GM19238 (cell line): ENCODE data around the gene PUS7.
"Not testable (repeated sequence)": the region's sequence is repeated elsewhere in the genome, so short reads cannot be mapped to it uniquely, and the experiment has no call there.

ENCODE experiments used
- DNase-seq: peaks from one replicate; pipeline ENCODE4 v3.0.0; 2011; ENCODE audit warnings: low spot score; ENCODE audit not compliant: insufficient read length

Gene PUS7

GRCh38 chr7:105448181-105448580, 73.9 kb downstream of the PUS7 start:
- DNase-seq: peak; percentile 13

- DNase-seq: no peak
These were observed 77.6 kb downstream of the PUS7 start for GRCh38 chr7:105444342-105444987.

DNA sequence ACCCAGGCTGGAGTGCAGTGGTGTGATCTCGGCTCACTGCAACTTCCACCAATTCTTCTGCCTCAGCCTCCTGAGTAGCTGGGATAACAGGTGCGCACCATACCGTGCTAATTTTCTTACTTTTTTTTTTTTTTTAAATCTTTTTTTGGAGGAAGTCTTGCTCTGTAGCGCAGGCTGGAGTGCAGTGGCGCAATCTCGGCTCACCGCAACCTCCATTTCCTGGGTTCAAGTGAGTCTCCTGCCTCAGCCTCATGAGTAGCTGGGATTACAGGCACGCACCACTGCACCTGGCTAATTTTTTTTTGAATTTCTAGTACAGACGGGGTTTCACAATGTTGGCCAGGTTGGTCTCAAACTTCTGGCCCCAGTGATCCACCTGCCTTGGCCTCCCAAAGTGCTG, 79.9 kb downstream of the PUS7 start:
- not testable (repeated sequence) for DNase-seq

- DNase-seq: no peak
These were observed 82.7 kb downstream of the PUS7 start for GRCh38 chr7:105439174-105439893.

- no peak for DNase-seq
These were observed 83.3 kb downstream of the PUS7 start for GRCh38 chr7:105438847-105439173.

DNA sequence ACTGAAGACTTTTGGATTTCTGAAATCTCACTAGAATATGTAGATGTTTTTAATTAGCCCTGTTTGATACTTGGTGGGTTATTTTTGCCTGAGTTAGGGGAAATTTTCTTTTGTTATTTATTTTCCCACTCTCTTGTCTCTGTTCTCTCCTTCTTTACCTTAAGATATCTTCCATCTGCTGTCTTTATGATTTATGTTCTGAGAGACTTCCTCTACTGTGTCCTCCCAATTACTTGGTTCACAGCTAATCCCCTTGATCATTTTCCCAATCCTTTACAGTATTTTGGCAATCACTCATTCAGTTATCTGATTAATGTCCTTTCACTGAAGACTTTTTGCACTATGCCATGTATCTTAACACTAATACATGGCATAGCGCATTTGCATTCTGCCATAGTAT, 83.8 kb downstream of the PUS7 start:
- no peak for DNase-seq

GRCh38 chr7:105437356-105437755, 84.7 kb downstream of the PUS7 start:
- DNase-seq: not testable (repeated sequence)

- DNase-seq: no peak
These were observed 92.1 kb downstream of the PUS7 start for GRCh38 chr7:105429746-105430612.

DNA sequence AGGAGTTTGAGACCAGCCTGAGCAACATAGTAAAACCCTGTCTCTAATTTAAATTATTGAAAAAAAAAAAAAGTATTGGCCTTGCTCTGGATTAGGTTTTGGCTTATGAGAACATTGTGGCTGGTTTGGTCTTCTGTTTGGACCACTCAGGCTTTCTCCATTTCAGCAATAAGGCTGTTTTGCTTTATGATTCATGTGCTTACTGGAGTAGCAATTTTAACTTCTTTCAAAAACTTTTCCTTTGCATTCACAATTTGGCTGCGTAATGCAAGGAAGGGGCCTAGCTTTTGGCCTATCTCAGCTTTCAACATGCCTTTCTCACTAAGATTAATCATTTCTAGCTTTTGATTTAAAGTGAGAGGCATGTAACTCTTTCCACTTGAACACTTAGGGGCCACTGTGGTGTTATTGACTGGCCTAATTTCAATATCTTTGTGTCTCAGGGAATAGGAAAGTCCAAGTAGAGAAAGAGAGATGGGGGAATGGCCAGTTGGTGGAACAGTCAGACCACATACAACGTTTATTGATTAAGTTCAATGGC, 95.4 kb downstream of the PUS7 start:
- no peak for DNase-seq

GRCh38 chr7:105423987-105424386, 98.1 kb downstream of the PUS7 start:
- no peak for DNase-seq

DNA sequence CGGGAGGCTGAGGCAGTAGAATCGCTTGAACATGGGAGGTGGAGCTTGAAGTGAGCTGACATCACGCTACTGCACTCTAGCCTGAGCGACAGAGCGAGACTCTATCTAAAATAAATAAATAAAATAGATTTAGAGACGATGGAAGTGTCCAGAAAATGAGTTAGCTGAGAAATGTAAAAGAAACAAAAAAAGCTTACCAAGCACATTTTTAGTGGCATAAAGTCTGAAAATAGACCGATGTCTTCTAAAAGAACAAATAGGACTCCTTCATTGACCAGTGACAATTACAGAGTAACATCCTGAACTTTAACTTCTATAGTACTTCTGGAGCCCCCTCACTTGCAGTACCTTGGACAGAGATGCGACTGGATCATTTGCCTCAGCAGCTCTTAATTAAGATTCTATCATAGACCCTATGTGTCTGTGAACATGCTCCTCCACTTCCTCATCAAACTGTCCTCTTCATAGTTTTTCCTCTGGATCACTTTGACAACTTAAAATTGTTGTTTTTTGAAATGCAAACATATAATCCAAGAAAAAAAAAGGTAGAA, 108.1 kb downstream of the PUS7 start:
- no peak for DNase-seq

- DNase-seq: not testable (repeated sequence)
These were observed 111.3 kb downstream of the PUS7 start for GRCh38 chr7:105410774-105411173.

- DNase-seq: not testable (repeated sequence)
These were observed 112.3 kb downstream of the PUS7 start for GRCh38 chr7:105409775-105410174.

- DNase-seq: no peak
These were observed 113.2 kb downstream of the PUS7 start for GRCh38 chr7:105408791-105409410.
